ENCODE data around the gene CYP4F11.
A peak's percentile ranks its signal among the peaks of the same experiment; 100 is the strongest.
"Not testable (repeated sequence)": the region's sequence is repeated elsewhere in the genome, so short reads cannot be mapped to it uniquely, and the experiment has no call there.

Gene CYP4F11

DNA sequence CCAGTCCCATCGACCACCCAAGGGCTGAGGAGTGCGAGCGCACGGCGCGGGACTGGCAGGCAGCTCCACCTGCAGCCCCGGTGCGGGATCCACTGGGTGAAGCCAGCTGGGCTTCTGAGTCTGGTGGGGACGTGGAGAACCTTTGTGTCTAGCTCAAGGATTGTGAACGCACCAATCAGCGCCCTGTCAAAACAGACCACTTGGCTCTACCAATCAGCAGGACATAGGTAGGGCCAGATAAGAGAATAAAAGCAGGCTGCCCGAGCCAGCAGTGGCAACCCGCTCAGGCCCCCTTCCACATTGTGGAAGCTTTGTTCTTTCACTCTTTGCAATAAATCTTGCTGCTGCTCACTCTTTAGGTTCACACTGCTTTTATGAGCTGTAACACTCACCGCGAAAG, 34.3 kb downstream of the CYP4F11 start:
- not testable (repeated sequence) for H3K27ac Mint-ChIP-seq, H3K9me3 Mint-ChIP-seq, H3K4me1 Mint-ChIP-seq, H3K36me3 Mint-ChIP-seq, ATAC-seq
- H3K4me3 Mint-ChIP-seq, result peak overlapping the region; percentile 38
- peak in 1 of 2 donors; percentile 46 for DNase-seq (ENCODE audit: low spot score in 2 of 2)

DNA sequence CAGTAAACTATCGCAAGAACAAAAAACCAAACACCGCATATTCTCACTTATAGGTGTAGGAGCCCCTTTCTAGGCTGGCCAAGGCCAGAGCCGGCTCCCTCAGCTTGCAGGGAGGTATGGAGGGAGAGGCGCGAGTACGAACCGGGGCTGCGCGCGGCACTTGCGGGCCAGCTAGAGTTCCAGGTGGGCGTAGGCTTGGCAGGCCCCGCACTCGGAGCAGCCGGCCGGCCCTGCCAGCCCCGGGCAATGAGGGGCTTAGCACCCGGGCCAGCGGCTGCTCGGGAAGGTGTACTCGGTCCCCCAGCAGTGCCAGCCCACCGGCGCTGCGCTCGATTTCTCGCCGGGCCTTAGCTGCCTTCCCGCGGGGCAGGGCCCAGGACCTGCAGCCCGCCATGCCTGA, 34.8 kb downstream of the CYP4F11 start:
- H3K9me3 Mint-ChIP-seq; DNase-seq (ENCODE audit: low spot score in 2 of 2); H3K4me1 Mint-ChIP-seq; ATAC-seq; H3K27ac Mint-ChIP-seq; H3K36me3 Mint-ChIP-seq: not testable (repeated sequence)
- H3K4me3 Mint-ChIP-seq, result peak overlapping the region; percentile 38

DNA sequence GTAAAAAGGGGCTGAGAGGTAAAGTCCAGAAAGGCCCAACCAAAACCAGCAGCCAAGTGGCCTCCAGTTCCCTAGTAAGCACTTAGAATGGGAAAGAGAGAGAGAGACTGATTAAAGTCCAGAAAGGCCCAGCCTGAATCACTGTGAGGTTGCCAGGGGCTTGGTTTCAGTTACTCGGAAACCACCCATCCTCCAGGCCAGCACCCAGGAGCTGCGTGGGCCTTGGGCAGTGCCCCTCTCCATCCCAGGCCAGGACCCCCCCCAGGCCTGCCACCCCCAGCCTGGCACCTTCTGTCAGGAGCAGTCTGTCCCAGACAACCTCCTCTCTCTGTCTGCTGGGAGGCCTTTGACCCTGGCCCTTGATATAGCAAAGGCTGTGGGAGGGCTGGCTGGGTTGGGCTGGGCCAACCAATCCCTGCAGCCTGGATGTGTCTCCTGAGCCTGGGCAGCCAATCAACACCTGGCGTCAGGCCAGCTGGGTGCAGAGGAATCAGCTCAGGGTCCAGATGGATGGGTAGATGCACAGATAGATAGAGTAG, 36.5 kb downstream of the CYP4F11 start, which contains the start of gene CYP4F2:
CYP4F2 (minus strand) TSS at position 337 of the 539 bp plus-strand sequence. CDS start 463 bp downstream, outside the sequence.
- Mint-ChIP-seq H3K4me1 (no peaks in the 10 kb centered on the region), H3K36me3 (no peaks in the 10 kb centered on the region), H3K9me3 (no peaks in the 10 kb centered on the region), H3K27ac (no peak within 1 kb of the TSS), H3K4me3 (no peak within 1 kb of the TSS)
- ATAC-seq (no peak), DNase-seq (ENCODE audit: low spot score in 2 of 2) (peak in 1 of 2 donors; percentile 42)

DNA sequence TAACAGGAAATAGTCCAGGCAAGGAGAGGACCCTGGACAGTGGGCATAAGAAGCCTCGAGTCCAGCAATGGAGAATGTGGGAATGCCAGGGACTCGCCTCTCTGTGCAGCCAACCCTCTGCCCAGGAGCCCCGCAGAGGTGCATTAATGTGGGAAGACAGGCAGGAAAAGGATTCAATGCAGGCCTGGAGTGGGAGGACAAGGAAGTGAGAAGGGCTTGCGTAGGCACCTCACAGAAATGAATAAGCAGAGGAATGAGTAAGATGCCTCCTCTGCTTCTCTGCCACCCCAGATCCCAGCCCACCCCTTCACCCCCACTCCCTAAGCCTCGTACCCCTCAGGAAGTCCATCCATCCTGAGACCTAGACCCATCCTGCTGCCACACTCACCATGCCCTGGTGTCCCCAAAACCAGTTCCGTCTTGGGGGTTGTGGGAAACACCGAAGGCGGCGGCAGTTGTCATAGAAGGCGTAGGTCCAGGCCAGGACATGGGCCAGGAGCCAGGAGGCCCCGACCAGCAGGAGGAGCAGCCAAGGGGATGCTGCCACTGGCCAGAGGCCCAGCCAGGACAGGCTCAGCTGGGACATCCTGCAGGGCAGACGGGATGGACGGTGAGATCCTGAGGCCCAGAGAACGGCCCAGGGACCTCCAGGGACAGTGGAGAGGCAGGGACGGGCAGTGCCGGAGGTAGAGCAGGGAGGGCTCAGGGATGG, 37.1 kb downstream of the CYP4F11 start:
- Mint-ChIP-seq H3K36me3 (no peaks in the 10 kb centered on the region), H3K4me3 (no peak overlapping the region), H3K9me3 (no peaks in the 10 kb centered on the region), H3K4me1 (no peaks in the 10 kb centered on the region), H3K27ac (no peak overlapping the region)
- DNase-seq (ENCODE audit: low spot score in 2 of 2) (no peak), ATAC-seq (no peak)

DNA sequence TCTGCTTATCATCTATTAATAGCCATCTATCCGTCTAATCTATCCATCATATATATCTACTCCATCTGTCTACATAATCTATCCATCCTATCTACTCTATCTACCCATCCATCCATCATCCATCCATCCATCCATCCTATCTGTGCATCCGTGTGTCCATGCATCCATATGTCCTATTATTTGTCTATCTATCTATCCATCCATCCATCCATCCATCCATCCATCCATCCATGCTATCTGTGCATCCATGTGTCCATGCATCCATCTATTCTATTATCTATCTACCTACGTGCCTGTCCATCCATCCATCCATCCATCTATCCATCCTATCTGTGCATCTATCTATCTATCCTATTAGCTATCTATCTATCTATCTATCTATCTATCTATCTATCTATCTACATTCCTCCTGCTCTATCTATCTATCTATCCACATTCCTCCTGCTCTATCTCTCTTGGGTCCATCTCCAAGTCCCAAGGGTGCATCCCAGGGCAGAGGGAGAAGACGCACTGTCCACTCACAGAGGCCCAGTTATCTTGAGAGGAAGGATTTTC, 38.4 kb downstream of the CYP4F11 start:
- DNase-seq (ENCODE audit: low spot score in 2 of 2) (no peak), ATAC-seq (no peak)
- H3K9me3 Mint-ChIP-seq, result no peaks in the 10 kb centered on the region
- no peaks in the 10 kb centered on the region for H3K4me1 Mint-ChIP-seq
- H3K36me3 Mint-ChIP-seq, result no peaks in the 10 kb centered on the region
- no peak overlapping the region for H3K4me3 Mint-ChIP-seq
- H3K27ac Mint-ChIP-seq, result no peak overlapping the region

DNA sequence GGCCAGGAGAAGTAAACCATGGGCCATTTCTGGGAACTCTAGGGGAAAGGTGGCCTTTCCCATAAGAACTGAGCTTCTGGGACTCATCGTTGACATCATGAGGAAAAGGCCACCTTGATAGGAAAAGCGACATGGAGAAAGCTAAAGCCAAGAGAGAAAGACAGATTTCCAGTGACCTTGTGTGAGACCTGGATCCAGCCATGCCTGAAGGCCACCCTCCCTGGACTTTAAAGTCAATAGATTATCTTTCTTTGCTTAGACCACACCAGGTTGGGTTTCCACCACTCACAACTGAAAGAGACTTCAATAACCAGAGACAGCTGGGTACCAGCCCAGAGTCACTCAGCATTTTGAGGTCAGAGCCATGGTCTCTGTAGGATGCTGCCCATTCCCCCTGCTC, 40.0 kb downstream of the CYP4F11 start:
- Mint-ChIP-seq H3K9me3 (no peaks in the 10 kb centered on the region), H3K27ac (no peak overlapping the region), H3K4me3 (no peak overlapping the region), H3K36me3 (no peaks in the 10 kb centered on the region), H3K4me1 (no peaks in the 10 kb centered on the region)
- ATAC-seq (no peak), DNase-seq (ENCODE audit: low spot score in 2 of 2) (no peak)

DNA sequence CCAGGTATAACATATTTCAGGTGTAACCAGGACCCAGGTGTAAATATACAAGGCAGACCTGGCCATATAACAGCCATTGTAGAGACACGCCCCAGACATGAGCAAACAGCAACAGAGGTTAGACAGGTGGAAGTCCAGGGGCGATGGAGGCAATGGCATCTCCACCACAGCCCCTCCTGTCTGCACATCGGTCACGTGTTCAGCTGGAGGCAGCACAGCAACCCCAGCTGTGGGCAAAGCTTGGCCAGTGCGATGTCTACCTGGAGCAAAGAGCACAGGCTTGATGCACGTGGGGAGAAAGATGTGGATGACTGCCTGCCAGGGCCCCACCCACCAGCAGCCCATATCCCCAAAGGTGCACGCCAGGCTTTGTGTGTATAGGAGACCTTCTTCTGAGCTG, 40.9 kb downstream of the CYP4F11 start:
- Mint-ChIP-seq H3K4me3 (no peak overlapping the region), H3K36me3 (no peaks in the 10 kb centered on the region), H3K27ac (no peak overlapping the region)

DNA sequence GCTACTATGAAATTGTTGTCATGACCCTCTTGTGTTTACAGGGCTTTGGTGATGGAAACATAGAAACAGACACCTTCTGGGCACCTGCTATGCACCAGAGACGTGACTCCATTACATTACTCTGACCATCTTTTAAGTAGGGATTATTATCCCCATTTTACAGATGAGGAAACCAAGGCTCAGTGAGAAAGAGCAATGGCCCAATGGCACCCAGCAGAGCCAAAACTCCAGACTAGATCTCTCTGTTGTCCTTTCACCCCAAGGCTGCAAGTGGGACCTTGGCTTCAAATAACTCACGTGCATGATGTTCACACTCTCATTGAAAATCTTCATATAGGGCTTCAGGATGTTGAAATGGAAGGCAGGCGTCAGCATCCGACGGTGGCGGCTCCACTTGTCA, 42.3 kb downstream of the CYP4F11 start:
- no peaks in the 10 kb centered on the region for H3K4me1 Mint-ChIP-seq
- no peak overlapping the region for H3K27ac Mint-ChIP-seq
- no peaks in the 10 kb centered on the region for H3K9me3 Mint-ChIP-seq
- no peak for DNase-seq (ENCODE audit: low spot score in 2 of 2)
- no peaks in the 10 kb centered on the region for H3K36me3 Mint-ChIP-seq
- ATAC-seq, result no peak
- no peak overlapping the region for H3K4me3 Mint-ChIP-seq

More for the DNA sequence above, 40.9 kb downstream of the CYP4F11 start:
- Mint-ChIP-seq H3K4me1 (no peaks in the 10 kb centered on the region), H3K9me3 (no peaks in the 10 kb centered on the region)
- ATAC-seq (no peak), DNase-seq (ENCODE audit: low spot score in 2 of 2) (no peak)

DNA sequence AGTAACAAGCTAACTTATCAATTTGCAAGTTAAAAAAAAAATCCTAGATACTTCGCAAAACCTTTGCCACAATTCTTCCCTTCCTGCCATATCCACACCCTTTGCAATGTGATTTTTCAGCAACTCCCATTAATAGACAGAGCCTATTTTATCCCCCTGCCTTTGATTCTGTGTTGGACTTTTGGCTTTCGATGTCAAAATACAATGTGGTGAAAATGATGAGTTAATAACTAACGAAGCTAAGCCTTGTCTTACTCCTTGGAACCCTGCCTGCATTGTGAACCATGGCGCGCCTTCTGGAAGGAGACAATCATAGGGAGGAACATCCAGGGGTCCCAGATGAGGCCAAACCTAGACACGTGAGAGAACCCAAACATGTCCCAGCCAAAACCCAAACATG, 42.9 kb downstream of the CYP4F11 start:
- Mint-ChIP-seq H3K4me1 (no peaks in the 10 kb centered on the region), H3K36me3 (no peaks in the 10 kb centered on the region), H3K9me3 (no peaks in the 10 kb centered on the region), H3K27ac (no peak overlapping the region), H3K4me3 (no peak overlapping the region)
- DNase-seq (ENCODE audit: low spot score in 2 of 2) (no peak), ATAC-seq (no peak)

DNA sequence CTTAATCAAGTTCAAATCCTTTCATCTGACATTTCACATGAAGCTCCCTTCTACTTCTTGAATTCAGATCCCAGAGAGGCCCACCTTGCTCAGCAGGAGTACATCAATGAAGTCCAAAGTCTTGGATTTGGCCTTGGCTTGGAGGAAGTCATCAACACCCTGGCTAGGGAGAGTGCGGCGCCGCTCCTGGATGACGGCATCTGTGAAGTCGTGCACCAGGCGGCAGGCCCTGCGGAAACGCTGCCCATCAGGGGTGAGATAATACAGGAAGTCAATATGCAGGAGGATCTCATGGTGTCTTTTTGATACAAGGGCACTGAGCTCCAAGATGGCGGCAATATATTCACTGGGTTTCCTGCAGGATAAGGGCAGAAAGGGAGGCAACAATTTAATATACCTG, 45.0 kb downstream of the CYP4F11 start:
- not testable (repeated sequence) for H3K4me3 Mint-ChIP-seq; H3K9me3 Mint-ChIP-seq; DNase-seq (ENCODE audit: low spot score in 2 of 2); H3K36me3 Mint-ChIP-seq; ATAC-seq; H3K27ac Mint-ChIP-seq; H3K4me1 Mint-ChIP-seq

DNA sequence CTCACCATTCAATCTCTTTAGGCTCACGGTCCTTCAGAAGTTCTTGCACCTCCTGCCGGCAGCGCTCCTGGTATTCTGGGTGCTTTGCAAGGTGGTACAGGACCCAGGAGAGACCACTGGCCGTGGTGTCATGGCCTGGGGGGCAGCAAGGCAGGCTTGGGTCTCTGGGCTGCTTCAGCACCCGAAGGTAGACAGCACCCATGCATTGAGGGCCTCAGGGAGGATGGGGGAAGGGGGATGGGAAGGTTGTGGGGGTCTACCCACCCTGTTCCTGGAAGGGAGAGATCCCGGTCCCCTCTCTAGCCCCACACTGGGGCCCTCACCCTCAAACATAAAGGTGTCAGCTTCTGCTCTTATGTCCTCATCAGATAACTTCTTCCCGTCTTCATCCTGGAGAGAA, 48.4 kb downstream of the CYP4F11 start:
- ATAC-seq, result no peak
- no peak for DNase-seq (ENCODE audit: low spot score in 2 of 2)

DNA sequence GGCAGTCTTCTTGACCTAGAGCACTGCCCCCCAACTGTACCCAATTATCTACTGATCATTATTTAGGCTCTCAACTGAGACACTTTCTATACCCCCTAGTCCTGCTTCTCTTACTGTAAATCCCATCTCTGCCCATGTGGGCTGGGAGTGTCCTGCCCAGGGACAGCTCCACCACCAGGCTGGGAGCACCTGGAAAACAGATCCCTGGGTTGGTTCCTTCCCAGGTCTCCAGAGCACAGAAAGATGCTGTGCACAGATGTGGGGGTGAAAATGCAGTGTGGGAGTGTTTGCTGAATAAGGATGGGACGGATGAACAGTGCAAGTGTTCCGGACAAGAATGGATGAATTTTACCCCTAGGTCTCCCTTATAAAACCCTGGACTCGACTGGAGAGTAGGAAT, 49.2 kb downstream of the CYP4F11 start:
- no peaks in the 10 kb centered on the region for H3K9me3 Mint-ChIP-seq
- no peaks in the 10 kb centered on the region for H3K36me3 Mint-ChIP-seq
- no peak overlapping the region for H3K27ac Mint-ChIP-seq
- ATAC-seq (no peak), DNase-seq (ENCODE audit: low spot score in 2 of 2) (no peak)
- no peak overlapping the region for H3K4me3 Mint-ChIP-seq
- H3K4me1 Mint-ChIP-seq, result no peaks in the 10 kb centered on the region

More for the DNA sequence above, 48.4 kb downstream of the CYP4F11 start:
- H3K36me3 Mint-ChIP-seq, result no peaks in the 10 kb centered on the region
- H3K4me1 Mint-ChIP-seq, result no peaks in the 10 kb centered on the region
- H3K4me3 Mint-ChIP-seq, result no peak overlapping the region
- H3K9me3 Mint-ChIP-seq, result no peaks in the 10 kb centered on the region
- H3K27ac Mint-ChIP-seq, result no peak overlapping the region

DNA sequence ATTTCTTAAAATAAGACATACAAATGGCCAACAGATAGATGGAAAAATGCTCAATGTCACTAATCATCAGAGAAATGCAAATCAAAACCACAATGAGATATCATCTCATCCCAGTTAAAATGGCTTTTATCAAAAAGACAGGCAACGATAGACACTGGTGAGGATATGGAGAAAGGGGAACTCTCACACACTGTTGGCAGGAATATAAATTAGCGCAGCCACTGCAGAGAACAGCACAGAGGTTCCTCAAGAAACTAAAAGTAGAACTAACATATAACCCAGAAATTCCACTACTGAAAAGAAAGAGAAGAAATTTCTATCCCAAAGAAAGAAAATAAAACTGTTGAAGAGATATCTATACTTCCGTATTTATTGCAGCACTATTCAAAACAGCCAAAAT, 51.0 kb downstream of the CYP4F11 start:
- not testable (repeated sequence) for DNase-seq (ENCODE audit: low spot score in 2 of 2); ATAC-seq; H3K4me3 Mint-ChIP-seq; H3K36me3 Mint-ChIP-seq; H3K9me3 Mint-ChIP-seq; H3K4me1 Mint-ChIP-seq; H3K27ac Mint-ChIP-seq

DNA sequence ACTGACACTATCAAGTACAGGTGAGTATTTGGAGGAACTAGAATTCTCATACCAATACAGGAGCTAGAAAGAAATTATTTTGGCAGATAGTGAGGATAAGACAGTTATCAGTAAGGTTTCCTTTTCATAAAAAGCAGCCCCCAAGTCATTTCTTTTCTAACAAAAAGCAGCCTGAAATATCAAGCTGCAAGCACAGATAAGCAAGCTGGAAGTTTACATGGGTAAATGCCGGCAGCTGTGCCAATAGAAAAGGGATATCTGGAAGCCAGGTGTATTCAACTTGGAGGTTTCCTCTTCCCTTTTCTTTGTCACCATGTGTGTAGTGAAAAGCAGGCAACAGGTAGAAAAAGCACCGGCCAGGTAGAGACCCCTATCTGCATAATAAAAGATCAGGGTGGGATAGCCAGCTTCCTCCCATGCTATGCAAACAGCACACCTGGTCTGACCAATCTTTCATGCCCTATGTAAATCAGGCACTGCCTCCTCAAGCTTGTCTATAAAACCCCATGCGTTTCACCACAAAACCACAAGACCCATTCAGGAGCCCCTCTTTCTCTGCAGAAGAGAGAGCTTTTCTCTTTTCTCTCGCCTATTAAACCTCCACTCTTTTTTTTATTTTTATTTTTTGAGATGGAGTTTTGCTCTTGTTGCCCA, 59.4 kb downstream of the CYP4F11 start:
- no peak for ATAC-seq

DNA sequence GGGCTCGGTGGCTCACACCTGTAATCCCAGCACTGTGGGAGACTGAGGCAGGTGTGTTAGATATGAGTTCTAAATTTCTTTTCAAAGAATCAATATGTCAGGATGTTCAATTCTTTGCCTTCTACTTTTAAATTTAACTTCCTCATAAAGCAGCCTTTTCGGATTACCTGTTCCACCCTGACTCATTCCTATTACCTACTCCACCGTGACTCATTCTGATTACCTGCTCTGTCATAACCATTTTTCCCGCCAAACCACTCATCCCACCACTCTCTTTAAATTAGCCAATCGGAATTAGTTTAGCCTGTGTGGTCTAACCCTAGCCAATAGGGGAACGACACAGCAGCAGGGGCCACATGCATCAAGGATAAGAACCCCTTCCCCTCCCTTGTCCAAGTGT, 60.6 kb downstream of the CYP4F11 start:
- peaks cover 13% of the 10 kb centered on the region for H3K4me1 Mint-ChIP-seq
- not testable (repeated sequence) for H3K9me3 Mint-ChIP-seq; H3K27ac Mint-ChIP-seq; ATAC-seq; DNase-seq (ENCODE audit: low spot score in 2 of 2); H3K4me3 Mint-ChIP-seq; H3K36me3 Mint-ChIP-seq

More for the DNA sequence above, 59.4 kb downstream of the CYP4F11 start:
- H3K9me3 Mint-ChIP-seq, result no peaks in the 10 kb centered on the region
- DNase-seq (ENCODE audit: low spot score in 2 of 2), result no peak
- no peaks in the 10 kb centered on the region for H3K36me3 Mint-ChIP-seq
- no peak overlapping the region for H3K4me3 Mint-ChIP-seq
- no peak overlapping the region for H3K27ac Mint-ChIP-seq
- peaks cover 7% of the 10 kb centered on the region for H3K4me1 Mint-ChIP-seq

DNA sequence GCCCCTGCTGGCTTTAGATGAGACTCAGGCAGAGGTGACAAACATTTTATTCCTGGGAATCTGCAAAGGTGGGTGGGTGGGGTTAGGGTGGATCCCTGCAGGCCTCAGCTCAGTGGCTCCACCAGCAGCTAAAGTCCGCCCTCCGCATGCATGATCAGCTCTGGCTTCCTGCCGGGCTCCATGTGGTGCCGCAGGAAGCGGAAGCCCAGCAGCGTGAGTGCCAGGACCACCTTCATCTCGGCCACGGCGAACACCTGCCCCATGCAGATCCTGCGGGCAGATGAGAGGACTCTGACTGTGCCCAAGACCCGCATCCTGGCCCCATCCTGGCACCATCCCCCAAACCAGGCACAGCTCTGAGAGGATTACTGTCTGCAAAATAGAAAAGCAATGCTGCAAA, 62.8 kb downstream of the CYP4F11 start:
- no peak overlapping the region for H3K27ac Mint-ChIP-seq
- peaks cover 13% of the 10 kb centered on the region for H3K4me1 Mint-ChIP-seq
- H3K36me3 Mint-ChIP-seq, result no peaks in the 10 kb centered on the region
- DNase-seq (ENCODE audit: low spot score in 2 of 2), result no peak
- peak overlapping the region; percentile 30 for H3K4me3 Mint-ChIP-seq
- ATAC-seq, result peak; percentile 44
- no peaks in the 10 kb centered on the region for H3K9me3 Mint-ChIP-seq
